ENCODE data around the gene TNIP1.
A peak's percentile ranks its signal among the peaks of the same experiment; 100 is the strongest.

Gene TNIP1

GRCh38 chr5:151073280-151073679 lies 7.6 kb downstream of the TNIP1 start:
- Mint-ChIP-seq H3K27me3 (no peaks in the 10 kb centered on the region), H3K9me3 (no peaks in the 10 kb centered on the region), H3K36me3 (ENCODE audit: low read depth) (peaks cover 80% of the 10 kb centered on the region), H3K4me1 (ENCODE audit: low read depth) (peaks cover 90% of the 10 kb centered on the region), H3K27ac (no peak overlapping the region), H3K4me3 (no peak overlapping the region)
- intact Hi-C loops (cut with micrococcal nuclease): loop anchor here (2.0 kb wide), 1 partner anchor 16 kb away; no protein-coding TSS in a partner anchor

GRCh38 chr5:151072630-151073025 lies 8.2 kb downstream of the TNIP1 start:
- Mint-ChIP-seq H3K4me1 (ENCODE audit: low read depth) (peaks cover 90% of the 10 kb centered on the region), H3K27me3 (no peaks in the 10 kb centered on the region), H3K36me3 (ENCODE audit: low read depth) (peaks cover 75% of the 10 kb centered on the region), H3K4me3 (no peak overlapping the region), H3K27ac (peak overlapping the region; percentile 31), H3K9me3 (no peaks in the 10 kb centered on the region)
- intact Hi-C loops (cut with micrococcal nuclease): loop anchor here (2.0 kb wide), 1 partner anchor 16 kb away; no protein-coding TSS in a partner anchor

- Mint-ChIP-seq H3K4me1 (ENCODE audit: low read depth) (peaks cover 90% of the 10 kb centered on the region), H3K27ac (peak overlapping the region; percentile 31), H3K27me3 (no peaks in the 10 kb centered on the region), H3K36me3 (ENCODE audit: low read depth) (peaks cover 75% of the 10 kb centered on the region), H3K9me3 (no peaks in the 10 kb centered on the region), H3K4me3 (peak overlapping the region; percentile 5)
- intact Hi-C loops (cut with micrococcal nuclease): loop anchor here (2.0 kb wide), 1 partner anchor 15 kb away; no protein-coding TSS in a partner anchor
Observed at GRCh38 chr5:151071848-151072629, 8.8 kb downstream of the TNIP1 start.

GRCh38 chr5:151071021-151071420 lies 9.8 kb downstream of the TNIP1 start:
- Mint-ChIP-seq H3K36me3 (ENCODE audit: low read depth) (peaks cover 75% of the 10 kb centered on the region), H3K9me3 (no peaks in the 10 kb centered on the region), H3K4me1 (ENCODE audit: low read depth) (peaks cover 90% of the 10 kb centered on the region), H3K4me3 (no peak overlapping the region), H3K27ac (no peak overlapping the region), H3K27me3 (no peaks in the 10 kb centered on the region)
- intact Hi-C loops (cut with micrococcal nuclease): no loop called here

- Mint-ChIP-seq H3K4me3 (no peak overlapping the region), H3K36me3 (ENCODE audit: low read depth) (peaks cover 73% of the 10 kb centered on the region), H3K27me3 (no peaks in the 10 kb centered on the region), H3K9me3 (no peaks in the 10 kb centered on the region), H3K4me1 (ENCODE audit: low read depth) (peaks cover 89% of the 10 kb centered on the region), H3K27ac (no peak overlapping the region)
- intact Hi-C loops (cut with micrococcal nuclease): no loop called here
Observed at GRCh38 chr5:151070449-151070848, 10.4 kb downstream of the TNIP1 start.

- H3K9me3 Mint-ChIP-seq: no peaks in the 10 kb centered on the region
- H3K4me1 Mint-ChIP-seq (ENCODE audit: low read depth): peaks cover 95% of the 10 kb centered on the region
- no peaks in the 10 kb centered on the region for H3K27me3 Mint-ChIP-seq
- peaks cover 75% of the 10 kb centered on the region for H3K36me3 Mint-ChIP-seq (ENCODE audit: low read depth)
- intact Hi-C loops (cut with micrococcal nuclease): loop anchor here (5.0 kb wide), 1 partner anchor 44 kb away; no protein-coding TSS in a partner anchor
- H3K27ac Mint-ChIP-seq: peak overlapping the region; percentile 79
- peak overlapping the region; percentile 13 for H3K4me3 Mint-ChIP-seq
Observed at GRCh38 chr5:151068433-151069197, 12.2 kb downstream of the TNIP1 start.

- Mint-ChIP-seq H3K4me3 (peak overlapping the region; percentile 39), H3K4me1 (ENCODE audit: low read depth) (peaks cover 98% of the 10 kb centered on the region), H3K27ac (peak overlapping the region; percentile 79), H3K36me3 (ENCODE audit: low read depth) (peaks cover 75% of the 10 kb centered on the region), H3K27me3 (no peaks in the 10 kb centered on the region), H3K9me3 (no peaks in the 10 kb centered on the region)
- intact Hi-C loops (cut with micrococcal nuclease): loop anchor here (5.0 kb wide), 1 partner anchor 44 kb away; no protein-coding TSS in a partner anchor
Observed at GRCh38 chr5:151067632-151068432, 13.0 kb downstream of the TNIP1 start.

GRCh38 chr5:151066920-151067319 lies 13.9 kb downstream of the TNIP1 start:
- peaks cover 75% of the 10 kb centered on the region for H3K36me3 Mint-ChIP-seq (ENCODE audit: low read depth)
- H3K4me3 Mint-ChIP-seq: no peak overlapping the region
- H3K4me1 Mint-ChIP-seq (ENCODE audit: low read depth): peaks cover 96% of the 10 kb centered on the region
- H3K27me3 Mint-ChIP-seq: no peaks in the 10 kb centered on the region
- intact Hi-C loops (cut with micrococcal nuclease): loop anchor here (5.0 kb wide), 1 partner anchor 45 kb away; no protein-coding TSS in a partner anchor
- H3K9me3 Mint-ChIP-seq: no peaks in the 10 kb centered on the region
- peak overlapping the region; percentile 79 for H3K27ac Mint-ChIP-seq

- H3K27me3 Mint-ChIP-seq: no peaks in the 10 kb centered on the region
- intact Hi-C loops (cut with micrococcal nuclease): loop anchor here (5.0 kb wide), 1 partner anchor 47 kb away; no protein-coding TSS in a partner anchor
- H3K4me3 Mint-ChIP-seq: no peak overlapping the region
- peaks cover 78% of the 10 kb centered on the region for H3K36me3 Mint-ChIP-seq (ENCODE audit: low read depth)
- no peaks in the 10 kb centered on the region for H3K9me3 Mint-ChIP-seq
- H3K4me1 Mint-ChIP-seq (ENCODE audit: low read depth): peaks cover 94% of the 10 kb centered on the region
- H3K27ac Mint-ChIP-seq: no peak overlapping the region
Observed at GRCh38 chr5:151065609-151066008, 15.2 kb downstream of the TNIP1 start.

- H3K4me1 Mint-ChIP-seq (ENCODE audit: low read depth): peaks cover 95% of the 10 kb centered on the region
- H3K9me3 Mint-ChIP-seq: no peaks in the 10 kb centered on the region
- H3K27me3 Mint-ChIP-seq: no peaks in the 10 kb centered on the region
- H3K27ac Mint-ChIP-seq: peak overlapping the region; percentile 82
- peaks cover 82% of the 10 kb centered on the region for H3K36me3 Mint-ChIP-seq (ENCODE audit: low read depth)
- no peak overlapping the region for H3K4me3 Mint-ChIP-seq
- intact Hi-C loops (cut with micrococcal nuclease): loop anchor here (5.0 kb wide), 1 partner anchor 47 kb away; no protein-coding TSS in a partner anchor
Observed at GRCh38 chr5:151064916-151065499, 15.8 kb downstream of the TNIP1 start.

GRCh38 chr5:151063142-151063989 lies 17.5 kb downstream of the TNIP1 start:
- Mint-ChIP-seq H3K27ac (peak overlapping the region; percentile 82), H3K4me3 (peak overlapping the region; percentile 64)

GRCh38 chr5:151062405-151063141 lies 18.3 kb downstream of the TNIP1 start:
- intact Hi-C loops (cut with micrococcal nuclease): no loop called here
- peaks cover 90% of the 10 kb centered on the region for H3K4me1 Mint-ChIP-seq (ENCODE audit: low read depth)
- peak overlapping the region; percentile 82 for H3K27ac Mint-ChIP-seq
- peaks cover 93% of the 10 kb centered on the region for H3K36me3 Mint-ChIP-seq (ENCODE audit: low read depth)
- H3K4me3 Mint-ChIP-seq: no peak overlapping the region
- H3K27me3 Mint-ChIP-seq: no peaks in the 10 kb centered on the region
- no peaks in the 10 kb centered on the region for H3K9me3 Mint-ChIP-seq

More at GRCh38 chr5:151063142-151063989, 17.5 kb downstream of the TNIP1 start:
- intact Hi-C loops (cut with micrococcal nuclease): no loop called here
- H3K36me3 Mint-ChIP-seq (ENCODE audit: low read depth): peaks cover 89% of the 10 kb centered on the region
- no peaks in the 10 kb centered on the region for H3K27me3 Mint-ChIP-seq
- H3K4me1 Mint-ChIP-seq (ENCODE audit: low read depth): peaks cover 95% of the 10 kb centered on the region
- H3K9me3 Mint-ChIP-seq: no peaks in the 10 kb centered on the region
